Endothelial cell of umbilical vein (primary cell): ENCODE results near the gene MAML2.

Experiments used
- CTCF ChIP-seq, 2 donors: IDR thresholded peaks; 1 replicate in 1 of 2; 2 replicates in 1 of 2; pipeline ENCODE4 v1.5.1; 2011; ENCODE audit warnings: low read length in 2 of 2, mild to moderate bottlenecking in 2 of 2, moderate library complexity in 2 of 2, control low read depth in 1 of 2, inconsistent platforms in 1 of 2, low read depth in 1 of 2; ENCODE audit not compliant: insufficient read depth in 1 of 2; ENCODE audit errors: extremely low read depth in 1 of 2
- POLR2A ChIP-seq: IDR thresholded peaks from 2 replicates; pipeline ENCODE4 v1.6.1; 2012; ENCODE audit warnings: low read depth, mild to moderate bottlenecking, control low read depth, low read length

GRCh38 chr11:95994329-95994728 lies 348.7 kb downstream of the MAML2 start:
- no peak for TF ChIP-seq CTCF (IDR thresholded peaks at IDR 0.05; ENCODE audit: extremely low read depth in 1 of 2, insufficient read depth in 1 of 2, low read depth in 1 of 2, low read length in 2 of 2)
- TF ChIP-seq POLR2A, result no peak
